ENCODE data around the gene PHYHIPL.
A peak's percentile ranks its signal among the peaks of the same experiment; 100 is the strongest.

Gene PHYHIPL

DNA sequence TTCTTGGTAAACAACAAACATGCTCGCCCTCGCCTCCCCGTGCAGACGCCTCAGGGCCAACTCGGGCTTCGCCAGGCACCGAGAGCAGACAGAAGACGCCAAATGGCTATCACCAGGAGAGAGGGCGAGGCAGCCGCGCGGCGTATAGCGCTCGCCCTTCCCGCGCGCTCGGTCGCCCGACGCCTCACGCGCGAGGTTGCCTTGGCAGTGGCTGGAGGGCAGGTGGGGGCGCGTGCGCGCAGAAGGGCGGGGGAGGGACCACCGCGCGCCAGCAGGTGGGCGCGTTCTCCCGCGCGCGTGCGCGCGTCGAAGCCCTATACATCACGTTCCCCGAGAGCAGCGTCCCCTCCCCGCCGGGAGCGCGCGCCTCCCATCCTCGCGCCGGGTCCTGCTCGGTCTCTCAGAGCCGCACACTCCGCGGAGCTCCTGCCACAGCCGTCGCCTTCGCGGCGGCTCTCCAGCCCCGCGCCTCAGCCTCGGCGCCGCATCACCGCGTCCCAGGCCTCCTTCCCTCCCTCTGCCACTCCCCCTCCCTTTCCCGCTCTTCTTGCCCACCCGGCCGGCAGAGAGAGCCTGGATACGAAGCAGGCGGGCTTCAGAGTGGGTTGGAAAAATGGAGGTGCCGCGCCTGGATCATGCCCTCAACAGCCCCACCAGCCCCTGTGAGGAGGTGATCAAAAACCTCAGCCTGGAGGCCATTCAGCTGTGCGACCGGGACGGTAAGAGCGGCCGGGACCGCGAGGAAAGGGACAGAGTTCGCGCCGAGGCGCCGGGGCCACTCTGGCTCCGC is at the start of gene PHYHIPL:
Gene PHYHIPL (plus strand): TSS at position 403 of the 790 bp plus-strand sequence. CDS start 211 bp downstream, at position 614.
- DNase-seq (ENCODE audit: low spot score): peak; percentile 71

DNA sequence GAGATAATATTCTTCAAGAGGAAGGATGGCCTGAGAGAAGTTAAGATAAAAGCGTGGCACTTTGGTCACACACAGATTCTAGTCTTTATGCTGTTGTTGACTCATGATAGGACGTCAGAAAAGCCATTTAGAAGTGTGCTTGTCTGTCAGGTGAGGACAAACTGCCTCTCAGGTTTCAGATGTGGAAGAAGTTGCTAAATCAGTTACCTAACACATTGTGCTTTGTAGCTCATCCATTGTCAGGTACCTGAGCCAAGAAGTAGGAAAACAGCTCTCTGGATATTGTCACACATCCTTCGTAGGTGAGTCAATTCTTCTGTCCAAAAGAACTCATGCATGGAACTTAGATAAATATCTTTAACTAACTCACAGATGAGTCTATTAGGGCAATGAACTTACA is 49.5 kb upstream of the PHYHIPL start:
- DNase-seq (ENCODE audit: low spot score): no peak

DNA sequence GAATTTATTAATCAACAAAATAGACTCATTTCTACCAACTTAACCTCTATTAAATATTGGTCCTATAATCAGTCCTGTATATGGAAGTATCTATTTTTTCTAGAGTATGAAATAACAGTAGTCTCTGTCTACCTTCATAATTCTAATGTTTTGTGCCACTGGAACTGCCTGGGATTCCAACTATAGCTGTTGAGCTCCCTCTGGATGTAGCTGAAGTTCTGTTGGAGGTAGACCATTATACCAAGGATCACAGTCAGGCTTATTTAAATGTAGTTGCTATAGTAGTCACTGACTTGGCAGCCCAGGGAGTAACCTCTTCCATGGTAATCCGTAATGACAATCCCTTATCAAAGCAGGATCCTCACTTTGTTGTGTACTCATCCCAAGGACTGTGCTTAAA is 48.5 kb upstream of the PHYHIPL start:
- DNase-seq (ENCODE audit: low spot score): no peak

DNA sequence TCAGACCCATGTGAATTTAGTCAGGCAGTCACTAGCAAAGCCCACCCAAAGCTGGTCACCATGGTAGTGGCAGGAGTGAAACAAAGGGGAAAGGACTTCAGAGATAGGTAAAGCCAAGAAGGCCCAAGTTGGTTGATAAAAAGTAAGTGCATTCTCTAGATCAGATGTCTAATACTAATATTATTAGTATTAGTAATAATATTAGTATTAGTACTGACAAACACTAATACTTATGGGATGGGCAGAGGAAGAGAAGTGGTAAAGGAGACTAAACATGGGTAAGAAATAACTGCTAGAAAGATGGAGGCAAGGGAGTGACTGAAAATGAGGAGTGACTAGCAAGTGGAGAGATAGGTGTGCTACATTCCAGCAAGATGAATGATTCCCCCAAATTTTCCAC is 46.6 kb upstream of the PHYHIPL start:
- DNase-seq (ENCODE audit: low spot score): no peak

DNA sequence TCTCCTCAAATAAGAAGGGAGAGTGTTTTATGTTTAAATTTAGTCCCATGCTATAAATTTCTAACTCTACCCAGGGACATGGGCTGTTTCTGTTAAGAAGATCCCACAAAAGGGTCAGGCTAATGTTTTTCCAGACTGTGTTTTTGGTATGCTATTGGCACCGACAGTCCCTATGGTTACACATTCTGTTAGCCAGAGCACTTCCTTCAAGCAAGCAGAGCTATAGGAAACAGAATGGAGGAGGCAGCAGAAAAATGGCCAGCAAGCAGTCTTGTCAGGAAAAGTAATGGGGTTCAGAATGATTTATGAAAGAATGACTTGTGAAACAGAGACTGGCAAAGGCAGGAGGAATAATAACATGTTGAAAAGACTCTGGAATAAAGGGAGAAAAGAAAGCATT is 44.8 kb upstream of the PHYHIPL start:
- DNase-seq (ENCODE audit: low spot score): peak; percentile 55

DNA sequence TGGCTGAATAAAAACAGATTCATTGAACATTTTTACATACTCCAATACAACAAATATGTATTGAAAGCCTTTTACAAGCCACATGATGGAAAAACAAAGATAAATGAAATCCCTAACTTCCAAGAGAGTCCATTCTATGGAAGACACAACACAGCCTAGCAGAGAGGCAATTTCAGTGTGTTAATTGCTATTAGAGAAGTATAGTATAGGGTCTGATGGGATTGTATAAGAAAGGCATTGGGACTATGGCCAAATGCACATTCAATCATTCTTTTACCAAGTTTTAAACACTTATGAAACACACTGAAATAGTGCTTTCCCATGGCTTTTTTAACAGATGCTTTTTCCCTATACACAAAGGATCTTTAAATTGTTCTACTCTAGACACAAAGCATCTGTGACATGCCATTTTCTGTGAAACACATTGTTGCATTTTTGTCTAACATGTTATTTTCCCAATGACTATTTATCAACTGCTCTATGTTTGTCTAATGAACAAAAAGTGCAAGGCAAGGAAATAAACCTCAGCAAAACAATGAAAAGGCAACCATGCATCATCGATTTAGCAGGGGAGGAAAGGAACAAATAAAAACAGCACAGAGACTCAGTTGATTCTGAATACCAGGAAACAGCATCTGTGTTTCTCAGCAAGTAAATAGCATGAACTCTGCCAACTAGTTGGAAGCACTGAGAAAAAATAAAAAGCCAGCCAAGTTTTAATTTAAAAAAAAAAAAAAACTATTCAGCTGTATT is 42.4 kb upstream of the PHYHIPL start:
- no peak for DNase-seq (ENCODE audit: low spot score)

DNA sequence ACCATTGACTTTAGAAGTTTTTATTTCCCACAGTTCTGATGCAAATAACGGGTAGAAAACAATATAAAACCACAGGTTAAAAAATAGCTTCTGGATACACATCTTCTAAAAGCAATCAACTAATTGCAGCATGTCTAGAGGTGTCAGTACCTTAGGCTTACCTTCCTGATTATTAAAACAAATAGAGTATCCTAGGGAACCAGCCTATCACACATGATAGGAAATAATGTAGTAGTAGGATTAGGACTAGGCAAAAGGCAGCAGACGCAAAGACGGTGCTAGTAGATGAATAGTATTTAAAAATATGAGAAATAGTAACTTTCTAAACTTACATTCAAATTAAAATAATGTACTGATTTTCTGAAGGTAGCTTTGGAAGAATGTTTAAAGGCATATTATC is 41.7 kb upstream of the PHYHIPL start:
- no peak for DNase-seq (ENCODE audit: low spot score)

DNA sequence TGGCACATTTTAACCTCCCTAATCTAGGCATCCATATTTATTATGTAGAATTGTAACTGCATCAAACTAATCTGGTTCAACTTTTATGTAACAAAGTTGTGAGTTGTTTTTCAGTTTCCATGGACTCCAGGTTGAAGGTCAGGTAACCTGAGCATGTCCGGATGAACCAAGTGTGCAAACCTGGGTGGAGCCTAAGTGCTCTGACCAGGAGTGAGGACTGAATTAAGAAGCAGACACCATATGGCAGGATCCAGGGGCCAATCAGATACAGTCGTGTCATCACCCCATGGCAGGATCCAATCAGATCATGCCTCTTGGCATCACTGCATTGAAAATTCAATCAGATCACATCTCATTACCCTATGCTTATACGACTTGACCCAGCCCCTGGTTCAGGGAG is 41.2 kb upstream of the PHYHIPL start:
- no peak for DNase-seq (ENCODE audit: low spot score)

DNA sequence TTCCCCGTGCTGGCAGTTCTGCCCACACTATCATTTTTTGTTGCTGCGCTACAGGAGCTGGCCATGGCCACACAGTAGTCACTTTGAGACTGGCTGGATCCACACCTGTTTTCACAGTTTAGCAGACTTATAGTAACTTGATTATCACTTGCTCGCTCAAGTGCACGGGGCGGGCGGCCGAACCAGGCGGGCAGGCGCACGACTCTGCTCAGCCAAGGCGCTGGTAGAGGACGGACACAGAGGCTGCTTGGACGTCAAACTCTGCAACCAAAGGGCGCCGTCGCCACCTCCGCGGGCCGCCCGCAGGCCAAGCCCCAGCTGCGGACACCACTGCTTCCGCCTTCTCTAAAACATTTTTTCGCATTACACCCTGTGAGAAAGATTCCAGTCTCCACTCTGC is 38.4 kb upstream of the PHYHIPL start:
- DNase-seq (ENCODE audit: low spot score): no peak

DNA sequence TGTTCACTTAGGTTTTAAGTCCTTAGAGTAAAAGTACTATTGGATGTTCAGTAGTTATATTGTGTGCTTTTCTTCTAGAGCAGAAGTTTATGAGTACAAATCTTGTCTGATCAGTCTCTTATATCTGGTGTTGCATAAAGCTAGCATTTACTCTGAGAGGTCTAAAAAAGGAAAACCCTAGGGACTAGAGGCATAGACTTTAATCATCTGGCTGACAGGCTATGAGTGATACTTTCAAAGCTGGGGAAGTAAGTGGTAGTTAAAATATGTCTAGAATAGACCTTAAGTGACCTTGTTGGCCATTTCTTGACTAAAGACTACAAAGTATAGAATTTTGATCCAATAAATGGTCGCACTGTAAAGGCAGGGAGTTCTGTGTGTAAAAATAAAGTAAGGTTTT is 32.9 kb upstream of the PHYHIPL start:
- no peak for DNase-seq (ENCODE audit: low spot score)

DNA sequence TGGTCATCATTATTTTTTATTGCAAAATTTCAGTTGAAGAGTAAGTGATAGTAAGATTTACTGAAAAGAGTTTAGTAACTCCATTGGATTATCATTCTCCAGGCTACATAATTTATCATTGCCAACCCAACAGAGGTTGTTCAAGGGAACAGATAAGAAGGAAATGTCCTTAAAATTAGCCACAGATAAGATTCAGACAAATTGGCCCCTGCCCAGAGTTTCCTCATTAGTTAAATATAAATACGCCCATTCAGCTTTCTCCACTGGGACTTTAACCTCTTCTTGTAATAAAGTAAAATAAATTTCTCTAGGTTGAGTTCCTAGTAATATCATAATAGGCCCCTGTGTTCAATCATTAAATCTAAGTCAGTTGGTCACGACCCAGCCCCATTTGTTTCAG is 27.7 kb upstream of the PHYHIPL start:
- DNase-seq (ENCODE audit: low spot score): no peak

DNA sequence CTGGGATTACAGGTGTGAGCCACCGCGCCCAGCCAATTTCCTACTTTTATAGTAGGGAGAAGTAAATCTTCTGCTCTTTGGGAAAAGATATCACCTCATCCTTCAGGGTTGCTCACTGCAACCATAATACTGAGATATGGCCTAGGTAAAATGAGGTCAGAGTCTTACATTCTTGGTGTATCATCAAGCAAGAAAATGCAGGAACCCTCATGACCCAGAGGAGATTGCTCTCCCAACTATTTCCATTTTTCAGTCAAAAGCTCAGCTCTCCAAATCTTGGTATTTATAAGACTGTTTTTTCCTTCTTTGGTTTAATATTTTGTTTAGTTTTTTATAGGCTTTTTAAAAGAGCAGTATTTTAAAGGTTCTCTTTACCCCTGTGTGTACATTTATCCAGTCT is 20.9 kb upstream of the PHYHIPL start:
- DNase-seq (ENCODE audit: low spot score): no peak

DNA sequence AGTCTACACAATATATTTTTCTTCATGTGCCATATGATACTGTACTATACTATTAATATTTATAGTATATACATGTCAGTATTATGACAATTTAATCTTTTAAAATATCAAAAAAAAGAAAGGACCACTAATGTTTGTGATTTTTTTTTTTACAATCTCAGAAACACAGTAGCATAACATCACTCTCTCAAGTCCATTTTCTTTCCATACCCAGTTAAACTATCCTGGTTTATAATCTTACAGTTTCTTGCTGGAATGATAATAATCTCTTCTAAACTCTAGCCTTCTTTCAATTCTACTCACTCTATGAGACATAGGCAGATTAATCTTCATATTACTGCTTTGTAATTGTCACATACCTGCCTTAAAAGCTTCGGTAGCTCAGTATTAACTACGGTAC is 8.9 kb upstream of the PHYHIPL start:
- DNase-seq (ENCODE audit: low spot score): no peak

DNA sequence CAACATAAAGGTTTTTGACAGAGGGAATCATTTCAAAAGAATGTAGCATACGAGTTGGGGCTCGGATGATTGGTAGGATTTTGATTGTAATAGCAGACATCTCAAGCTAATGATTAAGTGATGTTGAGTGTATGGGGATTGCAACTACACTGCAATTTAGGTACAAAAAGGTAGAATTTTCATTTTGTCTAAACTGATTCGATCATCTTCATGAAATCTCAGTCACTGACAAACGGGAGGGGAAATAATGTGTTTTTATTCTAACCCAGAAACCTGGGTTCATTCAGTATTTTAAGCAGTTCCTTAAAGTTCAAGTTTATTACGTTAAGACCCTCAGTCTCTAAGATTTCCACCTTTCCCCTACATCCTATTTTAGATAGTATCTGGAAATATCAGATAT is 3.9 kb upstream of the PHYHIPL start:
- DNase-seq (ENCODE audit: low spot score): no peak

DNA sequence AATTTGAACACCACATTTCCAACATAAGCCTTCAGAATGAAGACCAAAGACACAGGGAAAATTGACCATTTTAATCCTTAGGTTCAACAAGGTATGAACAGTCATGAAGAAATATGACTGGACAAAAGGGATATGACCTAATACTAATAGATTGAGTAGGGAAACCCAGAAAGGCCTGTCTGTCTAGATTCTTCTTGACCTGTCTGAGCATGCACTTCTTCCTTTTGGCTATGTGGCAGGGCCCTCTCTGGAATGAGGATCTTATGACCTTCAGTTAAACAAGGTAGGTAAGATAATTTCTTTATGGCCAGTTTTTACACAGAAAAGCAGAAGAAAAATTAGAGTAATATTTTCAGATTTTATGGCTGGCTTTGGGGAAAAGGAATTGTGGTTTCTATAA is 3.0 kb upstream of the PHYHIPL start:
- DNase-seq (ENCODE audit: low spot score): no peak

DNA sequence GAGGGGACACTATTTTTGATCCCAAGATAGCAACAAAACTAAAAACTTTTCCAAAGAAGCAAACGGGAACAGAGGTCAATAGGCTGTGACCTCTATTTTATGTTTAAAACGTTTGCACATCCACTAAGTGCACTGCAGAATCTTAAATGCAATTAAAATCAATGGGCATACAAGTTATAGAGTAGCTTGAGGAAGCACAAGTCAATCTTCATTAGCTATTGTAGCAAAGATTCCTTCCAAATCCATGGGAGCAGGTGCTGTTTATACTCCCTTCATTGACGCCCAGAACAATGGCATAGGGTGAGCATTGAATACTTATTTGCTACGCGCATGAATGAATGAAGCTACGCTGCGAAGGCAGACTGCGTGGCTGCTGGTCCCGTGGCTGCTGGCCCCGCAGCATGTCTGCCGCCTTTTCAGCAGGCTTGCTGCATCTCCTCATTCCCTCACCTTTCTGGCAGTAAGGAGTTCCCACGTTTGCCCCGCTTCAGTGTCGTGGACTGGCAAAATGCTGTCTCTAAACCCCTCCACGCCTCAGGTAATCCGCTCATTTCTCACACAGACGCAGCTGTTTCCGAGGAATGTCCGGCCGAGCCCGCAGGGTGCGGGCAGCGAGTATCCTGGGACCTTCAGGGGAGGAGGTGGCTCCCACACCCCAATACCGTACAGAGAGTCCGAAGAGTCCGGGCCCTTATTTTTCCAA is 754 bp upstream of the PHYHIPL start:
- peak; percentile 76 for DNase-seq (ENCODE audit: low spot score)

DNA sequence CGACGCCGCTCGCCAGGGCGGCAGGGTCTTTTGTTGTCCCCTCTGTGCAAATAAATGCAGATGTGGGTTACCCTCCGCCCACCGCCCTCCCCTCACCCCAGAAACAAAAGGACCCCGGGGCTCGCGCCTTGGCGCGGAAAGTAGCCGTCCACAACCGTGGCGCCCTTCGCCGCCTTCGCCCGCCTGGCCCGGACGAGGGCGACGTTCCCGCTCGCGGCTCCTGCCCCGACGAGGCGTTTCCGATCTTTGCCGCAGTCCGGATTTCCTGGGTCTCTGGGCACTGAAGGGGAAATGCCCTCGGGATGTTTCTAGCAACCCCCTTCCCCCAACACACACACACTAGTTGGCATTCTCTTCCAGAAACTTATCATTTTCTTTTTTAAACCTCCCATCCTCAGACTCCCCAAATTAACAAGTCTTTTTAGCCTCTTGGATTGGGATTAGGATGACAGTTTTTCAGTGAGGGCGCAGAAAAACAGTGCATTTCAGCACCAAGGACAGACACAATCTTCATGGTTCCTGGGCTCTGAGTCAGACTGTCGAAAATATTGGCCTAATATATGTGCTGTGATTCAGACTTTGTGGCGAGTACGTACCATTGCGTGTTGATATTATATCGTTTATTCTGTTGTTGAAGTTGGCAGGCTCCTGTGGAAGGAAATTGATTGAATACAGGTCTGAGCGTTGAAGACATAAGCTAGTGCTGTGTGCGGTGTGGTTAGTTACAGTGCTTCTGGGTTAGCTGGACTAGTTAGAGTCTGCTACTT is 771 bp downstream of the PHYHIPL start:
- DNase-seq (ENCODE audit: low spot score): peak; percentile 85

DNA sequence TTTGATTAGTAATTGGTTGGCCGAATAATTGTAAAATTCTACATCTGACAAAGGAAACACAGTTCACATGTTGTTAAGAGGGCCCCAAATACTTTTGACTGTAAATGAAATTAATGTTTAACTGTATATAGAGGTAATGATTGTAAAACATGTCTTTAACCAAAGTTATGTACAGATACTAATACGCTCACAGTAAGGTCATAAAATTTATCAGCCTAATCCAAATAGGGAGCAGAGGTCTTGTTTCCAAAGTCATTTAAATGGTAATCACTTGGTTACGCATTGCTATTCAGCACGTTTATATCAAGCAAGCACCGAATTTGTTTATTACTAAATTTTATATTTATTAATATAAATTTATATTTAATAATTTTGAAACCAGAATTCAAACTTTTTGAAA is 1.4 kb downstream of the PHYHIPL start:
- DNase-seq (ENCODE audit: low spot score): no peak

DNA sequence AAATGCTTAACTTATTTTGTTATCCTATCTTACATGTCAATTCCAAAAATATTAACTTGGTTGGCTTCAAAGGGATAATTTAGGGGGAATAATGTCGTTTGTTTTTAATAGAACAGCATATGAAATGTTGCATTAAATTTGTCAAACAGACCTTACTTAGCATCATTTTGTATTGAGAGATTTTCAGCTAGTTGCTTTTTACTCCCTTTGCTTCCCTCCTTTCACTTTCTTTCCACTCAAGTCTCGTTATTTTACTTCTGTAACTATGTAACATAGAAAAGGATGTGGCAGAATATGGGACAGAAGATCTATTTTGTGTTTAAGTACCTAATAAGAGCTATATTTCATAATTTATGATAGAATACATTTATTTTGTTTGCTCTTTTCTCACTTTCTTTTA is 2.6 kb downstream of the PHYHIPL start:
- no peak for DNase-seq (ENCODE audit: low spot score)

DNA sequence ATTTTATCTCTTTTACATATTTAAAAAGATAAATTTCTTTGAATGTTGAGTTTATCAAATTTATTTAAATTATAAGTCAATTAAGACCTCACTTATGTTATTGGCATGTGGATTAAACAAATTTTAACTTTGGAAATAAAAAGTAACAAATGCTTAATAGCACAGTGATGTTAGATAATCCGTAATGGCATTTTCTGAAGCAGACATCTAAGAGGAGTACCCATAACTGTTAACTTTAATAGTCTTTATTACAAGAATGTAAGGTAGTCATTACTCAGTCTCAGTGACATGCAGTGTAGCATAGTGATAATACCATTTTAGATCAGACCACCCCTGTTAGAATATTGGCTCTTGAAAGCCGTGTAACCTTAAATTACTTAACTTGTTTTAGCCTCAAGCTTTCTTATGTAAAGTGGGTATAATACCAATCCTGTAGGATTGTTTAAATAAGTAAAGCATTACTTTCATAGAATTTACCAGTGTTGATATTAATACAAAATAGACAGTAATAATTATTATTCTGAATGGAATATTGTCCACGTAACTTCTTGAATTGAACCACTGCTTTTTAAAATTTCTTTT is 4.3 kb downstream of the PHYHIPL start:
- no peak for DNase-seq (ENCODE audit: low spot score)

DNA sequence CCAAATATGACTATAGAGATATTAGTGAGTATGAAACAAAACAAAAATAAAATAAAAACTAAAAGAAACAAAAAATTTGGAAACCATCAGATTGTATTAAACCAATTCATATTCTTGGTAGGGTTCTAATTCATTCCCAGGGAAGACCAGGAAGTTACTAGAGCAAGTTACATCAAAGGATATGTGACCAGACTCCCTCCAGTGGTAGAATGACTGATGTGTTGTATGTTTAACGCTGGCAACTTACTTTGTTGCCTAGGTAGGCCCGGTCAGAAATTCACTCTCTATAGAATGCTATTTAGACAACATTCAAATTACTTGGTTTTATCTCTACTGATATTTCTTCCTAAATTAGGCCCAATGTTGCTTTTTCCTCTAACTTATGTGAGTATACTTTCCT is 5.2 kb downstream of the PHYHIPL start:
- DNase-seq (ENCODE audit: low spot score): peak; percentile 87

DNA sequence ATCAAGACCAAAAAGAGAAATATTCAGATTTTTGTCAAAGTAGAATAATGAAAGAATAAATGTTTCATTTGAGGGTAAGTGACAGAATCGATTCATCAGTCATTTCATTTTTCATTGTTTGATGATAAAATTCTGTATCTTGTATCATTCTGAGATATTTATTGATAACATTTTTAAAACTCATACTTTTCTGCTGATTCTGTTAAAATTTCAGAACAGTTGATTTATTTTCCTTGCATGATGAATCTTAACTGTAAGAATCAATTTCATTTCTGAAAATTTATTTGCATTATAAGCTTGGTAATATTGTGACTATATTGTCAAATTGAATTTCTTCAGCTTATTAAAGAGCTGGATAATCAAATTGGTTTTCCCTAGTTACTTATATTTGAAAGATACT is 13.9 kb downstream of the PHYHIPL start:
- DNase-seq (ENCODE audit: low spot score): no peak
